Caki2 (cell line): ENCODE measurements around the gene MEX3A. TPM values are rescaled to one million over a fixed set of nuclear protein-coding genes. Genes with fewer than 3 reads are reported as not detected.

Source experiments
- DNase-seq: peaks from one replicate; pipeline ENCODE4 v3.0.0-alpha.2; 2015; ENCODE audit warnings: low read depth
- in situ Hi-C: cut with HindIII; loops from 2 replicates; pipeline ENCODE4 v1.10.0; 2016; ENCODE audit warnings: low sequenced_read_pairs, low pct_unique_long_range_greater_than_20kb, mixed read lengths
- total RNA-seq: library from RNA; depleted of rRNA; stranded (reverse); fragments of >200 nt; shearing (Covaris generic); gene quantifications from 2 replicates; pipeline ENCODE4 v1.2.3, GENCODE V29; 2014; ENCODE audit warnings: low replicate concordance

The MEX3A gene
- total RNA-seq, 1 experiment from 2014 or later: 0.64 TPM

DNA sequence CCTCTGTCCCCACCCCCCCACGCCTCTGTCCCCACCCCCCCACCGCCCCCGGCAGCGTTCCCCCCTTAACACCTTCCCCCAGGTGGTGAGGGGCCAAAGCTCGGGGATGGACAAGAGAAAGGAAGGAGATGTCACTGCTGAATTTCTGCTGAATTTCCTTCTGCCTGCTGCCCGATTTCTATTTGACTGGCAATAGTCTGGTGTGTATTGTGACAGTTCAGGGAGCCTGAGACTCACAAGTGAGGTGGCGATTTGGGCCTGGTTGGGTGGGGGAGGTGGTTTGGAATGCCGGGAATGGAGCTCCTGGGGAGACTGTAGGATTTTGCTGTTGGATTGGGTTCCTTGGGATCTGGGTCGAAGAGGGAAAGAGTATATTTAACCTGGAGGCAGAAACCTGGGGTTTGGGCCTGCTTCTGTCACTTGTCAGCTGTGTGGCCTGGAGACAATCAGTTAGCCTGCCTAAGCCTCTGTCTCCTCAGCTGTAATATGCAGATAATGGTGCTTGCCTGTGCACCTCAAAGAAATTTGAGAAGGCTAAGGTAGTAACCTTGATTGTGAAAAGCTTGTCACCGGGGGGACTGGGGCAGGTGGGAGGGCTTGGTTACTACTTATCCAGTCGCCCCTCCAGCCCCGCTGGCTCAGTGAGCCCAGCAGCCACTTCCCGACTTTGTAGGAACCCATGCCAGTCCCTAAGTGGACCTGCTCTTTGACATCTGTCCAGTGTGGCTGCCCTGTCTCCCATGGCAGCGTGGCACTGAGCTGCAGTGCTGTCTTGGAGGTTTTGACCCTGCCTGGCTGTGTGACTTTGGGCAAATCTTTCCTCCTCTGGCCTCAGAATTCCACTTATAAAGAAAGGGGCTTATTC lies 24.6 kb upstream of the MEX3A start:
- in situ Hi-C loops: no loop called here
- DNase-seq: peak; percentile 49

DNA sequence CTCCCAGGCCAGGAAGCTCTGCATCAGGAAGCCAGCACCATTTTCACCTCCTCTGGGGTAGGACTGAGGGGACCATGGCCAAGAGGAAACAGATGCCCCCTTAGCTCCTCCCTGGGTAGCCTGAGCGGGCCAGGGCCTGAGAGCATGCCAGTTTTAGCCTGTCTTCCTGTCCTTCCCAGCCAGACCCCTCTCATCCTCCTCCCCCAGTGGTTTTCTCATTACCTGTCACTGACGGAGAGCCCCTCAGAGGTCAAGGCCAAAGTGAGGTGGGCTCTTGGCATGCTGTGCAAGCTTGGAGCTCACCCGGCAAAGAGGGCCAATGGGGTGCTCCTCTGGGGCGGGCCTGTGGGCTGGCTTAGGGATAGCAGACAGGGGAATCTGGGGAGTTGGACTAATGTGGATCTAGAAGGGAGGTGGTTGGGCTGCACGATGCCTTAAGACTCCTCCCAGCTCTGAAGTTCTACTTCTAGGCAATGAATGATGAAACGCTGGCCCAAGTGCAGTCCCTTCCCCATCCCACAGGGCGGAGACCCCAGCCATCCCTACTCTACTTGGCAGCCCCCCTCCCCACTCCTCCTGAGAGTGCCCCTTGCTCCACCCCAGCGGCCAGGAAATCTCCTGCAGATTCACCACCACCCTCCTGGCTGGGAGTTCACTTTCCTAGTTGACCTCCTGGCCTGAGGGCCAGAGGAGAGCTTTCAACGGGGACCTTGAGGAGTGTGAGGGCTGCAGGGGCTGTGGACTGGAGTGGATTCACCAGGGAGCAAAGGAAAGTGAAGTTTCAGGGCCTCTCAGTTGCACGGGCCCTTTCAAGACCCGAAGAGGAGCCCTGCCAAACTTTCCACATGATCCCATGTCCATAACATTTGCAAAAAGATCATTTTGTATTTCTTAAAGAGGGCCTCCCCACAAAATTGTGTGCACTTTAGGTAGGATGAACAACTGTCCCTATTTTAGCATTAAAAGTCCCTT lies 22.9 kb upstream of the MEX3A start:
- in situ Hi-C loops: no loop called here
- DNase-seq: no peak

DNA sequence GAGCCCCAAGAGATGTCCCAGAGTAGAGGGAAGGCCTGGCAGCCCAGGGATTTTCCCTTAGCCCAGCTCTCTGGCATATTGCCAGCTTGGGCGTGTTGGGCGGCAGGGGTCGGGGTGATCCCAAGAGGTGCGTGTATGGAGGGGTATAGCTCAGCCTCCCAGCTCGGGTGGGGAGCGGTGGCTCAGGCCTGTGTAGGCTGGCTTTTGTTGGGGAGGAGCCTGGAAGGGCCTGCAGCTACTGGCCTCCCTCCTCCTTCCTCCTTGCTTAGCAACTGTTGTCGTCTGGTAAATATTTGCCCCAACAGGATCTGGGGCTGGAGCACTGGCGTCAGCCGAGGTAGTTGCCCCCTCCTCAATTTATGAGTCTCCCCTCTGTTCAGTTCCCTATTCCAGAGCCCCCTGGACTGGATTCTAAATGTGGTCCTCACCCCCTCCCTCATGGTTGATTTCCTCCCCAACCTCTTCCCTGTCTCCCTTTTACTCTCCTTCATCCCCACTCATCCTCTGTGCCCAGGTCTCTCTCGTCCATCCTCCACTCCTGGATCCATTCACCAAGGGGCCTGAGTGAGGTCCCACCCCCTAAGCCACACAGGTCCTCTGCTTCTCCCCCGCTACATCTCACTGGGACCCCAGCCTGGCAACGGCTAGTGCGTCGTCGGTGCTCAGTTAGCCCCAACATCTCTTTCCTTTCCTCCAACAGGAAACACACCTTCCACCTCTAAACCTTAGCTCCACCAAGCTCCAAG lies 22.0 kb upstream of the MEX3A start:
- in situ Hi-C loops: no loop called here
- DNase-seq: peak; percentile 88

DNA sequence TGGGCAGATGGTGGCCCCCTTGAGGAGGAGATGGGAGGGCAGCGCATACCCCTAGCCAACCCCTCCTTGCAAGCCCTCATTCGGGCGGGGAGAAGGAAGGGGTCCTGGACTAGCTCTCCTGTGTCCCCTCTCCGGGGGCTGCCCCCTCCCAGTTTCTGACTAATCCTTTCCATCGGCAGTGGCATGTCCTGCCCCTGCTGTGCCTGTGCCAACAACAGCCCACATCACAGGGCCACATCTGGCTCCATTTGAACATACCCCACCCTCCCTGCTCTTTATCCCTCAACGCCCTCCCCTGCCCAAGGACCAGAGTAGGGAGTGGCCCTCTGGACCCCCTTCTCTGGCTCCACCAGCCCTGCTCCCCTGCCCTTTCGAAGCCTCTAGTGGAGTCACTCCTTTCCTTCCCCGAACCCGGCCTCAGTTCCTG lies 21.3 kb upstream of the MEX3A start:
- DNase-seq: no peak
- in situ Hi-C loops: no loop called here

DNA sequence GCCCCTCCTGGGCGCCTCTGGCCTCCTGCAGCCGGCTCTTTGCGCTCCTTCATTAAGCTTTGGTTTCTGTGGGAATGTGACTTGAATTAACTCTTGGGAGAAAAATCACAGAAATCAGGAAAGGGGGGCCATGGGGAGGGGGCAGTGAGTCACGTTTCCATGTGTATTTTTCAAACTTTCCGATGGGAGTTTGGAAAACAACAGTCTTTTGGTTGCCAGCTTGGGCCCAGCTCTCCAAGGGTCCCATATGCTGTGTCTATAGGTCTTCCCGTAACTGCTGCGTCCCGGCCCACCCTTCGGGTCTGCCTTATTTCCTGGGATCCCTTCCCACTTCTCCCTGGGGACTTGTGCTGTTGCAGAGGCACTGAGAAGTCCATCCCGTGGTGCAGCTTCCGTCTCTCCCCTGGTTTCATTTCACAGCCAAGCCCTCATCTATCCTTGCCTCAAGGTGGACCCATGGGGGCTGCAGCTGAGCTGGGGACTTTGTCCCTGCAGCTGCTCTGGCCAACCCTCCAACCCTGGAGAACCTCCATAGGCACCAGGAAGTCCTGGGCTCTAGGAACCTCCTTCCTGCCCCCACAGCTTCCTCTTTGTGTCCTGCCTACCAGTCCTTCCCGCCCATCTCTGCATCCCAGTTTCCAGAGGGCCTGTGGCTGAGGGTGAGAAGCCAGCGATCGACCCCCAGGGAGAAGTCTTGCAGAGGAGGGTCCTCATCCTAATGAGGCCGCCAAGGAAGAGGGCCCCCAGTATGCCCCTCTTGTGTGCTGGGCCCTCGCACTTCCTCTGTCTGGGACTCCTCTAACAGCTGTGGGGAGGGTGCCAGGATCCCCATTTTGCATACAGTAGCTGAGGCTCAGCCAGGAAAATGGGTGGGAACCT lies 20.6 kb upstream of the MEX3A start:
- in situ Hi-C loops: no loop called here
- no peak for DNase-seq

DNA sequence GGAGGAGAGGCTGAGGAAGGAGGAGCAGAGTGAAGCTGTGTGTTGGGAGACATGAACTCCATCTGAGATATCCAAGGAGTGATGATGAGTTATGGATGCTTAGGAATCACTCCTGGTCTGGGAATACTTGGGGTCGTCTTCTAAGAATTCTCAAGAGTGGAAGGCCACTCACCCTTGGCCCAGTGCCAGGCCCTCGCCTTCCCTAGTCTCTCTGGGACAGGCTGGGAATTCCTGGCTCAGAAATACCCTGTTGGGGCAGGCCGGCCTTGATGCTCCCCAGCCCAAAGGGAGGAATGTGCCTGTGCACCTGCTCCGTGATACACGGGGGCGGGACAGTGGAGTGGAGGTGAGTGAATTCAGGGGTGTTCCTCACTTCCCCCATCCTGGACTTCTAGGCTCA lies 19.6 kb upstream of the MEX3A start:
- DNase-seq: no peak
- in situ Hi-C loops: no loop called here

DNA sequence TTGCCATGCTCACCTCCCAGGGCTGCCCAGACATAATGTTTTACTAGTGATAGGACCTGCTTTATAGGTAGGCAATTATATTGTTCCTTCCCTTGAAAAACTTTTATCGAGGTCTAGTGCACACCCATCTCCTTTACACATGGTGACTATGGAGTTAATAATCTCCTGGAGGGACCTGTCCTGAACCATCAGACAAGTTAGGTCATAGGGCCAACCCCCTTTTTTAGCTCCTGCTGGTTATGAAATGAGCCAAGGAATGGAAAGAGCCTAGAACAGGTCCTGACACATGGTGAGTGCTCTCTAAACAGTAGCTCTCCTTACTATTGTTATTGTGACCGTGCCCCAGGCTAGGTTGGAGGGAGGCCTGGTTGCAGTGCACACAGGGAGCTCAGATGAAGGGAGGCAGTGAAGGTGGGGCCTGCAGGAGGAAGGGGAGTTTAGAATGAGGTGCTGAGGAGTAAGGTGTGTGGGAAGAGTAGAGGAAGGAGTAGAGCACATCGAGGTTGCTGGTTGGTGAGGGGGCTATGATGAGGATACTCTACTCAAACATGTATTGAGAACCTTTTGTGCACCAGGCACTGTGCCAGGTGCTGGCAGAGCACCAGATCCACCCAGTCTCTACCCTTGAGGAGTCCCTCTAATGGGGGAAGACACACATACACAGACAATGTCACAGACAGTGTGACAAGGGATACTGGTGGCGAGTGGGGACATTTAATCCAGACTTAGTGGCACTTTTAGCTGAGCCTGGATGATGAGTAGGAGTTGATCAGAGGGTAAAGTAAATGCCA lies 18.1 kb upstream of the MEX3A start:
- in situ Hi-C loops: no loop called here
- DNase-seq: no peak

DNA sequence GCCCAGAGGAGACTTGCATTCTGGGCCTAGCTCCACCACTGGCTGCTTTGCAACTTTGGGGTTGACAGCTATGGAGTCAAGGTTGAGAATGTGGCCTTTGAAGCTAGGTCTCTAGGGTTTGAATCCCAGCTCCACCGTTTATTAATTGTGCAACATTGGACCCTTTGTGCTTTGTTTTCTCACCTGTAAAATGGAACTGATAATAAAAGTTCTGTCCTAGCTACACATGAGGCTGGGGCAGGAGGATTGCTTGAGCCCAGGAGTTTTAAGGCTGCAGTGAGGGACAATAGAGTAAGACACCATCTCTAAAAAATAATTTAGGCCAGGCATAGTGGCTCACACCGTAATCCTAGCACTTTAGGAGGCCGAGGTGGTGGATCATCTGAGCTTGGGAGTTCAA lies 17.0 kb upstream of the MEX3A start:
- DNase-seq: no peak
- in situ Hi-C loops: no loop called here

DNA sequence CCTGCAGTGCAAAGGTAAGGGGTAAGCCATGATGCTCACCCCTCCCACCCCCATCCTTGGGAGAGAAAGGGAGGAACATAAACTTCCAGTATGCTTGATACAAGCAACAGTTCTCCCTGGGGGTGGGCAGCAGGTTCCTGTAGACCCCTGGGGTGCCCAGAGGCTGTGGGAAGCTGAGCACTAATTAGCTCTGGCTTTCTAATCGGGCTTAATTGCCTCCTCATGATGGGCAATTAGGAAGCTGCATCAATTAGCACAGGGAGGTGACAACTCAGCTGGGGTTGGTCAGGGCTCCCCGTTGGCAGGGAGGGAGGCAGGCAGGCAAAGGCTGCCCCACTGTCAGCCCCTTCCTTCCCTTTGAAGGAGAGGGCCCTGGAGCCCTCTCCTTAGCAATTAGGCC lies 16.5 kb upstream of the MEX3A start:
- in situ Hi-C loops: no loop called here
- DNase-seq: no peak

DNA sequence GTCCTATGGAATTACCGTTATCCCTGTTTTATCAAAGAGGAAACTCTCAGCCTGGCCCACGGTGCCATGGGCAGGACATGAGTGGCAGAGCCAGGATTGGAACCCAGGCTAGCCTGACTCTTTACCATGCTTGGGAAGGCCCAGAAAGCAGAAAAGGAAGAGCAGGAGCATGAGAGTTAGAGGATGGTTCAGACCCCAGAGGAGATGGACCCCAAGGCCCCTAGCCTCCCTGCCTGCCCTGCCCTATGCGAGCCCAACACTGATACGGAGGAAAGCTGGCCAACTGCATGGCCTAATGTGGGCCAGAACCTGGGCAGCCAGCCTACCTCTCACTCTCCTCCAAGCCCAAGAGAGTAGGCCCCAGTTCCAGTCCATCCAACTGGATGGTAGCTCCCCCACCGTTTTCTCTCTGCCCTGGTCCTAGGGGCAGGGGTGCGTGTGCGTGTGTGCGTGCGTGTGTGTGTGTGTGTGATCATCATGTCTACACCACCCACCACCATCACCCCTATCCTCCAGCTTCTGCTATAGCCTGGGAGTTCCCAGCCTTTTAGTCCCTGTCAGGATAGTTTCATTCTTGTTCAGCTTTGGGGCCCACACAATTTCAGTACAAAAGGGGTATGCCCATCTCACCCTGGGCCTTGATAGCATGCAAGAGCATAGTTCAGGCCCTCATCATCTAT lies 15.4 kb upstream of the MEX3A start:
- in situ Hi-C loops: no loop called here
- no peak for DNase-seq

DNA sequence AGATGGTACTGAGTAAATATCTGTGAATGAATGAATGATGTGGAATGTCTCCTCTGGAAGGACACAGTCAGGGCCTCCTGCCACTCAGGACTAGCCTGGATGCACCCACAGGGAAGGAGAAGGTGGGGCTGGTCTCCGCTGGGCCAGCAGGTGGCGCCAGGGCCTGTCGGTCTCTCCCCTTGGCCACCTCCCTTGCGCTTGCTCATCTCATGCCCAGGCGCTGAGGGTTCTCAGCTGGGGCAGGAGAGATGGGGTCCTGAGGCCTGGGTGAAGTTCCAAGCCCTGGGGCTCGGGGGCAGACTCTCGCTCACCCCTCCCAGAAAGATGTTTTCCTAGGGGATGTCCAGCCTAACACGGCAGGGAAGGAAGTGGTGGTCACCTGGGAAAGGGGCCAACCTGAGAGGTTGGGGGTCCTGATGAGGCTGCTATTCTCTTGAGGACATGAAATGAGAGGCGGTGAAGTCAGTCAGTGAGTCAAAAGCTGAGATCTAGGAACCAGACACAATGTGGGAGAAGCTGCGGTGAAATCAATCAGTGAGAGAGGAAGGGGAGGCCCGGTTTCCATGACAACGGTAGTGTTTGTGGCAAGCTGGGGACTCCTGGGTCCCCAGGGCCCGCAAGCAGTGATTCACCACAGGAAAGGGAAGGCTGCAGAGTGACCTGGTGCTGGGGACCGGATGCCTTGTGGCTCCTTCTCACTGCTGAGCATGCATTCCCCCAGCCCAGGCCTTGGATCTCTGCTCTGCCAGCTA lies 14.6 kb upstream of the MEX3A start:
- in situ Hi-C loops: no loop called here
- DNase-seq: peak; percentile 80

DNA sequence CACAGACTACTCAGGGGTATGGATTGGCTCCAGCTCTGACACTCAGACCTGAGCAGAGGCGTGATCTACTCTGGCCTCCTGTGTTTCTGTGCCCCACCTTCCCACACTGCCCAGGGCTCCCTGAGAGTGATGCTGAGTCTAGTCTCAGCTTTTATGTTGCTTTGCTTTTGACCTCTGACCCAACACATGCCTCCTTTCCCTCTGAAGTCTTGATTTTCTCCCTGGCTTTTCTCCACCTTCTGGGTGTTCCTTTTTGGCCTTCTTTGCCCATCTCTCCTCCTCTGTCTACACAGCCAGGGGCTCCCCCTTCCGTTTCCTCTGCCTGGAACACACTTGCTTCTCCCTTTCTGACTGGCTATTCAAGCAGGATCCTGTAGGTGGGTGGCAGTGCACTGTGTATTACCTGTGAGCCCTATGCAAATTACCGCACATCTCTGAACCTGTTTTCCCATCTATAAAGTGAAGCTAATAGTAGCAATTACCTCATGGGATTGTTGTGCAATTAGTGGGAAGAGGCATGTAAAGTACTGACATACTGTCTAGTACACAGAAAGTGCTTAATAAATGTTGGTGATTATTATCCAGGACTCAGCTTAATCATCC lies 13.7 kb upstream of the MEX3A start:
- in situ Hi-C loops: no loop called here
- no peak for DNase-seq

DNA sequence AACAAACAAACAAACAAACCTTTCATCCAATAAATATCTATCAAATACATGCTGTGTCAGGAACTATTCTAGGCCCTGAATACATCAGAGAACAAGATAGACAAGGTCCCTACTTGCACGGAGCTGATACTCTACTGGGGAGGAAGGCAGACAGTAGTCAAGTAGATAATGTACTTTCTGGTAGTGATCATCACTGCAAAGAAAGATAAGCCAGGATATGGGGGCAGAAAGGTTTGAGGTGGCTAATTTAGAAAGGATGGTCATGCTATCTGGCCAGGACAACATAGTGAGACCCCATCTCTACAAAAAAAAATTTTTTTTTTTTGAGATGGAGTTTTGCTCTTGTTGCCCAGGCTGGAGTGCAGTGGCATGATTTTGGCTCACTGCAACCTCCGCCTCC lies 9.3 kb upstream of the MEX3A start:
- in situ Hi-C loops: no loop called here

DNA sequence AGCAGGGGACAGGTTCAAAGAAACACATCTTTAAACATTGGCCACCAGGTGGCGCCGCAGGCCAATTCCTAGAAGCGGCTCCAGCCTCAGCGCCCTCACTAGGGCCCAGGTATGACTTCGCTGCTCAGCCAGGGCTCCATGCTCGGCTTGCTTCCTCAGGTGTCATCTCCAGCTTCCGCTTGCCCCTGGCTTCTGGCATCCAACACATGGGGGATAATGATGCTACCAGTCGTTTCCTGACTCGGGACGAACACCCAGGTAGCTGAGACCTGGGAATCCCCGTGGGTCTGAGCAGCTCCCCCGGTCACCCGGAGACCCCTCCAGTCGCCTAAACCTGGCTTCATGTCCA lies 8.5 kb upstream of the MEX3A start:
- DNase-seq: peak; percentile 59
- in situ Hi-C loops: no loop called here

More for the DNA sequence above, 9.3 kb upstream of the MEX3A start:
- DNase-seq: no peak

DNA sequence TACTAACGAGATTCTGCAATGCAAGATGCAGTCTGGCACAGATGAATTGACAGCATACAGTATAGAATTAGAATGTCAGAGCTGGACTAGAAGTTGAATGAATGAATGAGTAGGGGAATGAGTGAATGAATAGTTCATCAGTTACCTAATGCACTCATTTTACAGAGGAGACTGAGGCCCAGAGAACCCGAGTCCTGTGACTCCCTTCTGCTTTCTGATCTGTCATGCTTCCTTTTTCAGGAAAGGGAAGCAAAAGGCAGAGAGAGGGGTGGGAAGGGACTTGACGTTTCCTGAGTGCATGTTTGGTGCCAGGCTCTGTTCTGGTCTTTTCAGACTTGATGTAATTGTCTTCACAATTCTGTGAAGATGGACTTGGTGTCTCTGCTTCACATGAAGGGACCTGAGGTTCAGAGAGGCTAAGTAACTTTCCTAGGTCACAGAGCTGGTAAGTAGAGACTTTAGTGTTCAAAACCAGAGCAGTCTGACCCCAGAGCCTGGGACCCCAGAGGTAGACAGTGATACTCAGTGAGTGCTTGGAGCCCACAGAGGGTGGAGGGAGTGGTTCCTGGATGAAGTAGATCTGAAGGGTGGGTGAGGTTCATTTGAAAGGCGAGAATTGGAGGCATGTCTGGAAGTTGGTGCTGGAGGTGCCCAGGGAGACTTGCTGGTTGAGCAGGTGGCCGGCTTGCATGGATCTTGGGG lies 8.0 kb upstream of the MEX3A start:
- in situ Hi-C loops: no loop called here

More for the DNA sequence above, 8.0 kb upstream of the MEX3A start:
- DNase-seq: no peak
